ENCODE results near the gene SAMD4A.

Gene SAMD4A

DNA sequence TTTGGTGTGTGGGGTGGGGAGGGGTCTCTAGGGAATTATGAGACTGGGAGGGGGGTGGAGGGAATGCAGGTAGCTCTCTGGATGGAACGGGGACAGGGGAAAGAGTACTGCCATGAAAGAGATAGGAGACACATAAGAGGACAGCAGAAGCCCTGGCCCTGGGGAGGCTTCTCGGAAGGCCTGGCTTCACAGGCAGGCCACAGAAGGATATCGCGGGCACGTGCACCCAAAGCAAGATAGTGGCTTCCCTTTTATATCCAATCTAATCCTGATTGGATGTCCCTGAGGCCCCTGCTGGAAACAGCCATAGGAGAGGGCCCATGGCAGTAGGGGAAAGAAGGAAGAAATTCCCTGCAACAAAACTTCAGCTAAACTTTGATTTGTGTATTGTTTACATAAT is 222.2 kb downstream of the SAMD4A start:
- Histone ChIP-seq H3K4me3 (no peak overlapping the region), H3K9ac (ENCODE audit: insufficient read length) (no peak overlapping the region), H3K27ac (no peak overlapping the region), H3K9me3 (ENCODE audit: low read depth, low read length) (no peaks in the 10 kb centered on the region), H3K36me3 (ENCODE audit: insufficient read depth, low read length) (no peaks in the 10 kb centered on the region)
- no peak for DNase-seq (ENCODE audit: low read depth, low spot score)
- TF ChIP-seq EZH2 (IDR thresholded peaks at IDR 0.05) (no peak), POLR2AphosphoS5 (IDR thresholded peaks at IDR 0.05; ENCODE audit: borderline replicate concordance, low read depth, low read length) (no peak), FOXP2 (optimal IDR thresholded peaks at IDR 0.05; ENCODE audit: control extremely low read depth, extremely low read length, insufficient read depth) (no peak)

DNA sequence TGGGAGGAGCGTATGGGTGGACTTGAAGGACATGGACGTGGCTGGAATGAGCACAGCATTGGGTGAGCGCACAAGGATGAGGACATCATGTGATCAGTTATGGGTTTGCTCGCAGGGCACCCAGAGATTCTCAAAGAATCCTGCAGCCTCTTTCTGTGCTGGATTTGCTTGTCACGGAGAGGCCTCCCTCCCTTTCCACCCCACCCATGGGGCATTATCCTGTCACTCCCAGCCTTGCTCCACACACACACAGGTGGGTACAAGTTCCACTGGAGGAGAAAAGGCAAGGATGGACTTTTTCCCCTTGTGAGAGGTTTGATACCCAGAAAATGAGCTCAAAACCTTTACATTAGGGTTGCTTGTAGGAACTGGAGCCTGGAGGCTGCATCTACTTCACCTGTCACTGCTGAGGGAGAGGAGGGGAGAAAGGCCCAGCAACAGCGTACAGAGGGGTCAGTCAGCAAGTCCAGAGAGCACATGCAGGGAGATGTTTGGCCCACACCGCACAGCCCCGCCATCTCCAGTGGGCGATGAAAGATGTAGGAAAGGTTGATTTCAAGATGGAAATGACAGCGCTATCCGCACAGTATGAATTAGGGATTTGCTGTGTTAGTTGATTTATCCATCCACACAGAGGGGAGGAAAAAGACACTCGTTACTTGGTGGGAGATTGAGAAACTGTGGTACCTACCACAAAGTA is 223.0 kb downstream of the SAMD4A start:
- H3K9ac ChIP-seq (ENCODE audit: insufficient read length) = no peak overlapping the region
- H3K9me3 ChIP-seq (ENCODE audit: low read depth, low read length) = no peaks in the 10 kb centered on the region
- no peak for DNase-seq (ENCODE audit: low read depth, low spot score)
- no peak for TF ChIP-seq EZH2 (IDR thresholded peaks at IDR 0.05)
- TF ChIP-seq POLR2AphosphoS5 (IDR thresholded peaks at IDR 0.05; ENCODE audit: borderline replicate concordance, low read depth, low read length) = no peak
- no peak for TF ChIP-seq FOXP2 (optimal IDR thresholded peaks at IDR 0.05; ENCODE audit: control extremely low read depth, extremely low read length, insufficient read depth)
- no peak overlapping the region for H3K27ac ChIP-seq
- H3K36me3 ChIP-seq (ENCODE audit: insufficient read depth, low read length) = no peaks in the 10 kb centered on the region
- no peak overlapping the region for H3K4me3 ChIP-seq

DNA sequence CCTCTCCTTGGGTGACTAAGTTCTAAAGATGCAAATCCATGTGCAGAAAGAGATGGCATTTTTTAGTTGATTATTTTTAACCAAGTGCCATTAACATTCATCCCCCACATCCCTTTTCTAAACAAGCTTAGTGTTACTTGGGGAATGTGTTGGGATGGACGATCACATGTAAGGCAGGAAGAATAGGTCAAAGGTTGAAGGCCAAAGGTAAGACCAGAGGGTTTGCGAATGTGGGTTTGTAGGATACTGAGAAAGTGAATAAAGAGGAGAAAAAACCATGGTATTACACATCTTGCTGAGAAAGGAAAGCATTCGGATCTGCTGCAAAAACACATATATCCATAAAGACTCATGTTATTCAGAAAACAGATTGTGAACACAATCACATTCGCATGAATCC is 224.1 kb downstream of the SAMD4A start:
- no peak overlapping the region for H3K4me3 ChIP-seq
- H3K27ac ChIP-seq = no peak overlapping the region
- TF ChIP-seq FOXP2 (optimal IDR thresholded peaks at IDR 0.05; ENCODE audit: control extremely low read depth, extremely low read length, insufficient read depth) = no peak
- TF ChIP-seq EZH2 (IDR thresholded peaks at IDR 0.05) = no peak
- no peak for TF ChIP-seq POLR2AphosphoS5 (IDR thresholded peaks at IDR 0.05; ENCODE audit: borderline replicate concordance, low read depth, low read length)
- no peaks in the 10 kb centered on the region for H3K9me3 ChIP-seq (ENCODE audit: low read depth, low read length)
- no peak overlapping the region for H3K9ac ChIP-seq (ENCODE audit: insufficient read length)
- no peaks in the 10 kb centered on the region for H3K36me3 ChIP-seq (ENCODE audit: insufficient read depth, low read length)
- DNase-seq (ENCODE audit: low read depth, low spot score) = no peak

- Histone ChIP-seq H3K27ac (no peak overlapping the region), H3K9me3 (ENCODE audit: low read depth, low read length) (no peaks in the 10 kb centered on the region), H3K9ac (ENCODE audit: insufficient read length) (no peak overlapping the region), H3K4me3 (no peak overlapping the region), H3K36me3 (ENCODE audit: insufficient read depth, low read length) (no peaks in the 10 kb centered on the region)
- no peak for DNase-seq (ENCODE audit: low read depth, low spot score)
- TF ChIP-seq EZH2 (IDR thresholded peaks at IDR 0.05) (no peak), POLR2AphosphoS5 (IDR thresholded peaks at IDR 0.05; ENCODE audit: borderline replicate concordance, low read depth, low read length) (no peak), FOXP2 (optimal IDR thresholded peaks at IDR 0.05; ENCODE audit: control extremely low read depth, extremely low read length, insufficient read depth) (no peak)
Measured at GRCh38 chr14:54792288-54792687, 225.4 kb downstream of the SAMD4A start.

DNA sequence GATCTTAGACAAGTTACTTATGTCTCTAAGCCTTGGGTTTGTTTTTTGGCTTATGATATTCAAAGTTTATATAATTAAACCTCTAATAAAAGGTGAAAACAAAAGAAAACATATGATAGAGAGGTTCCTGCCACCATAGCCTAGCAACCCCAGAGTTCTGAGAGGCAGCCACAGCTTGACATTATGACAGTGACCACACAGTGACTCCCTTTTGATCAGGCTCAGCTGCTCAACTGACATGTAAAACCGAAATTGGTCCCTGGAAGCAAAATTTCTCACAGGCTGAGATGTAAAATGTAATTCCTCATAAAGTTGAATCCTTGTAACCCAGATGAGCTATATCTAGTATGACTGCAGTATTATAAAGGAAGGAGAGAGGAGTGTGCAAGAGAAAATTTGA is 227.2 kb downstream of the SAMD4A start:
- Histone ChIP-seq H3K9me3 (ENCODE audit: low read depth, low read length) (no peaks in the 10 kb centered on the region), H3K4me3 (no peak overlapping the region), H3K27ac (no peak overlapping the region), H3K9ac (ENCODE audit: insufficient read length) (no peak overlapping the region), H3K36me3 (ENCODE audit: insufficient read depth, low read length) (no peaks in the 10 kb centered on the region)
- DNase-seq (ENCODE audit: low read depth, low spot score) = no peak
- TF ChIP-seq EZH2 (IDR thresholded peaks at IDR 0.05) (no peak), FOXP2 (optimal IDR thresholded peaks at IDR 0.05; ENCODE audit: control extremely low read depth, extremely low read length, insufficient read depth) (no peak), POLR2AphosphoS5 (IDR thresholded peaks at IDR 0.05; ENCODE audit: borderline replicate concordance, low read depth, low read length) (no peak)

DNA sequence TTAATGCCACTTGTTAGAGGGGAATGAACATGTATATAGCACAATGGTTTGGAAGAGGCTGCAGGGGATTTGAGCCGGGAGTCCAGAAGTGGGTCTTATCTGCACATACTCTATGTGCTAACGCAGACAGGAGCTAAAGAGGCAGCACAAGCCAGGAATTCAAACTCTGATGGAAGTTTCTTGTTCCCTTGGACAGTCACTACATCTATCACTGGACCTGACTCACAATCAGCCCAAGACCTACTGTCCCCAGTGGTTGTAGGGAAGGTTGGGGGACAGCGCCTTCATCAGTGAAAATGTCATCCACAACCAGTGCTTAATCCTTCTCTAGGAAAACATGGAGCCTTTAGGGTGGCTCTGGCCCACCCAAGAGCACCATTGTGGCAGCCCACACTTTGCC is 227.9 kb downstream of the SAMD4A start:
- H3K9me3 ChIP-seq (ENCODE audit: low read depth, low read length) = no peaks in the 10 kb centered on the region
- H3K4me3 ChIP-seq = no peak overlapping the region
- no peaks in the 10 kb centered on the region for H3K36me3 ChIP-seq (ENCODE audit: insufficient read depth, low read length)
- no peak for DNase-seq (ENCODE audit: low read depth, low spot score)
- H3K9ac ChIP-seq (ENCODE audit: insufficient read length) = no peak overlapping the region
- TF ChIP-seq EZH2 (IDR thresholded peaks at IDR 0.05) (no peak), FOXP2 (optimal IDR thresholded peaks at IDR 0.05; ENCODE audit: control extremely low read depth, extremely low read length, insufficient read depth) (no peak), POLR2AphosphoS5 (IDR thresholded peaks at IDR 0.05; ENCODE audit: borderline replicate concordance, low read depth, low read length) (no peak)
- H3K27ac ChIP-seq = no peak overlapping the region

GRCh38 chr14:54796961-54797360 is 230.0 kb downstream of the SAMD4A start:
- Histone ChIP-seq H3K4me3 (no peak overlapping the region), H3K36me3 (ENCODE audit: insufficient read depth, low read length) (no peaks in the 10 kb centered on the region), H3K9ac (ENCODE audit: insufficient read length) (no peak overlapping the region), H3K9me3 (ENCODE audit: low read depth, low read length) (no peaks in the 10 kb centered on the region), H3K27ac (no peak overlapping the region)
- DNase-seq (ENCODE audit: low read depth, low spot score) = no peak
- TF ChIP-seq FOXP2 (optimal IDR thresholded peaks at IDR 0.05; ENCODE audit: control extremely low read depth, extremely low read length, insufficient read depth) (no peak), EZH2 (IDR thresholded peaks at IDR 0.05) (no peak), POLR2AphosphoS5 (IDR thresholded peaks at IDR 0.05; ENCODE audit: borderline replicate concordance, low read depth, low read length) (no peak)

DNA sequence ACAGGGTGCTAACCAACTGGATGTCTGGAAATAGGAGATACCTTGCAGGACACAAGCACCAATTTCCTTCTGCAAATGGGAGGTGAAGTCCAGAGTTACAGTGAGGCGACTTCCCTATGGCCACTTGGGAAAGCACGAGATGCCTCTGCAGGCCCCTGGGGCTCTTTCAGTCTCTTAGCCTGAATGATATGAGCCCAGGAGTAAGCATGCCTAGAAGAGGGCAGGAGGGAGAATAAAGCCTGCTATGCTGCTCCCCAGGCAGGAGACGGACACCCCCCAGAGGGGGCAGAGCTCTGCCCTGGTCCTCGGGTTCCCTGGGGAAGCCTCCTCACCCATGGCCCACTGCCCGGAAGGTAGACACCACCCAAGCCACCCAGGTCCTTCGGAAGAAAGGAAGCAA is 230.6 kb downstream of the SAMD4A start:
- H3K27ac ChIP-seq = no peak overlapping the region
- no peak overlapping the region for H3K9ac ChIP-seq (ENCODE audit: insufficient read length)
- H3K36me3 ChIP-seq (ENCODE audit: insufficient read depth, low read length) = no peaks in the 10 kb centered on the region
- no peak for TF ChIP-seq POLR2AphosphoS5 (IDR thresholded peaks at IDR 0.05; ENCODE audit: borderline replicate concordance, low read depth, low read length)
- no peak overlapping the region for H3K4me3 ChIP-seq
- H3K9me3 ChIP-seq (ENCODE audit: low read depth, low read length) = no peaks in the 10 kb centered on the region
- no peak for DNase-seq (ENCODE audit: low read depth, low spot score)

DNA sequence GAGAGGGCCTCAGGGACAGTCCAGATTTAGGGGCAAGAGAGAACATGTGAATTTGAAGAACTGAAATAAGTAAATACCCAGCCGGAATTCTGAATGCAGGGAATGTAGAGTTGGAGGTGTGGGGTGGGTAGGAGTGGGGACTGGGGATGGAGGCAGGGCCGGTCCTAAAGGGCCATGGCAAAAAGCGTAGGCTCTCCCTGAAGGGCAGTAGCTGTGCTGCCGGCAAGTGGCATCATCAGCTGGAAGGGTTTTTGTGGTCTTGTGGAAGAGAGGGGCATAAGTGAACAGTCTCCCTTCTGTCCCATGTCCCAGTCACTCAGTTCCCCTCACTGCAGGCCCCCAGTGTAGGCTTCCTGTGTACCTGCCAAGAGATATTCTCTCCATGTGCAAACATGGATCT is 231.1 kb downstream of the SAMD4A start:
- H3K9me3 ChIP-seq (ENCODE audit: low read depth, low read length) = no peaks in the 10 kb centered on the region
- no peak overlapping the region for H3K27ac ChIP-seq
- TF ChIP-seq POLR2AphosphoS5 (IDR thresholded peaks at IDR 0.05; ENCODE audit: borderline replicate concordance, low read depth, low read length) = no peak
- TF ChIP-seq EZH2 (IDR thresholded peaks at IDR 0.05) = no peak
- TF ChIP-seq FOXP2 (optimal IDR thresholded peaks at IDR 0.05; ENCODE audit: control extremely low read depth, extremely low read length, insufficient read depth) = no peak
- H3K4me3 ChIP-seq = no peak overlapping the region
- DNase-seq (ENCODE audit: low read depth, low spot score) = no peak
- no peak overlapping the region for H3K9ac ChIP-seq (ENCODE audit: insufficient read length)
- no peaks in the 10 kb centered on the region for H3K36me3 ChIP-seq (ENCODE audit: insufficient read depth, low read length)
